Common myeloid progenitor, CD34-positive (primary cell): ENCODE data around the gene DIAPH1.

Source experiments
- CTCF ChIA-PET: fragments of 350-600 bp; sonication (Branson Sonifier 250); formaldehyde crosslinking; loops from one replicate; lab custom pipeline; 2021; ENCODE audit warnings: antibody characterized with exemption; lab: Charles Lee
- POLR2A ChIA-PET: fragments of 350-600 bp; sonication (Branson Sonifier 250); formaldehyde crosslinking; loops from one replicate; lab custom pipeline; 2021; ENCODE audit warnings: antibody characterized with exemption; lab: Charles Lee
- DNase-seq, 3 donors: peaks; one replicate each; pipeline versions ENCODE4 v3.0.0 to v3.0.0-alpha.2; 2013
- H3K27ac ChIP-seq, 2 experiments: 1 replicate in 1 of 2; 2 replicates in 1 of 2; pipeline ENCODE4 v1.7.0; 2013; ENCODE audit warnings: inconsistent platforms in 2 of 2, low read length in 2 of 2, mild to moderate bottlenecking in 2 of 2, low read depth in 1 of 2, moderate library complexity in 1 of 2; ENCODE audit not compliant: severe bottlenecking in 2 of 2, insufficient read depth in 1 of 2, poor library complexity in 1 of 2
- H3K27me3 ChIP-seq, 5 experiments: replicated peaks in 2 of 5; 1 replicate in 3 of 5; 2 replicates in 2 of 5; pipeline versions ENCODE4 v1.6.1 to v1.7.0; 2013; ENCODE audit warnings: low read length in 4 of 5, mild to moderate bottlenecking in 2 of 5, moderate library complexity in 2 of 5, inconsistent platforms in 1 of 5; ENCODE audit not compliant: insufficient read depth in 5 of 5, control insufficient read depth in 4 of 5
- H3K36me3 ChIP-seq, 4 experiments: 1 replicate in 2 of 4; 2 replicates in 2 of 4; pipeline versions ENCODE4 v1.6.1 to v1.7.0; 2013; ENCODE audit warnings: low read length in 3 of 4, control low read depth in 1 of 4, mild to moderate bottlenecking in 1 of 4; ENCODE audit not compliant: control insufficient read depth in 4 of 4, insufficient read depth in 4 of 4
- H3K4me1 ChIP-seq, 4 experiments: 1 replicate in 3 of 4; 2 replicates in 1 of 4; pipeline versions ENCODE4 v1.6.1 to v1.7.1; 2013; ENCODE audit warnings: low read length in 3 of 4, mild to moderate bottlenecking in 3 of 4, control low read depth in 1 of 4, inconsistent platforms in 1 of 4, moderate library complexity in 1 of 4; ENCODE audit not compliant: control insufficient read depth in 4 of 4, insufficient read depth in 4 of 4; ENCODE audit errors: control extremely low read depth in 1 of 4
- H3K4me3 ChIP-seq, 7 experiments: 1 replicate in 4 of 7; 2 replicates in 3 of 7; pipeline versions ENCODE4 v1.5.1 to v1.7.0; 2013; ENCODE audit warnings: mild to moderate bottlenecking in 7 of 7, low read length in 6 of 7, moderate library complexity in 6 of 7, inconsistent platforms in 2 of 7, low read depth in 2 of 7, control low read depth in 1 of 7; ENCODE audit not compliant: insufficient read depth in 4 of 7, control insufficient read depth in 1 of 7; ENCODE audit errors: extremely low read depth in 1 of 7
- H3K9me3 ChIP-seq, 5 experiments: 1 replicate in 4 of 5; 2 replicates in 1 of 5; pipeline versions ENCODE4 v1.6.1 to v1.7.1; 2013; ENCODE audit warnings: low read length in 4 of 5, mild to moderate bottlenecking in 2 of 5, inconsistent platforms in 1 of 5, low read depth in 1 of 5, moderate library complexity in 1 of 5; ENCODE audit not compliant: control insufficient read depth in 4 of 5, insufficient read depth in 2 of 5; ENCODE audit errors: control extremely low read depth in 1 of 5
- WGBS: methylation state at CpG from one replicate; pipeline ENCODE4 v1.1.5; 2013; ENCODE audit not compliant: insufficient coverage; 5-methylcytosine and 5-hydroxymethylcytosine counted together

DIAPH1 gene

DNA sequence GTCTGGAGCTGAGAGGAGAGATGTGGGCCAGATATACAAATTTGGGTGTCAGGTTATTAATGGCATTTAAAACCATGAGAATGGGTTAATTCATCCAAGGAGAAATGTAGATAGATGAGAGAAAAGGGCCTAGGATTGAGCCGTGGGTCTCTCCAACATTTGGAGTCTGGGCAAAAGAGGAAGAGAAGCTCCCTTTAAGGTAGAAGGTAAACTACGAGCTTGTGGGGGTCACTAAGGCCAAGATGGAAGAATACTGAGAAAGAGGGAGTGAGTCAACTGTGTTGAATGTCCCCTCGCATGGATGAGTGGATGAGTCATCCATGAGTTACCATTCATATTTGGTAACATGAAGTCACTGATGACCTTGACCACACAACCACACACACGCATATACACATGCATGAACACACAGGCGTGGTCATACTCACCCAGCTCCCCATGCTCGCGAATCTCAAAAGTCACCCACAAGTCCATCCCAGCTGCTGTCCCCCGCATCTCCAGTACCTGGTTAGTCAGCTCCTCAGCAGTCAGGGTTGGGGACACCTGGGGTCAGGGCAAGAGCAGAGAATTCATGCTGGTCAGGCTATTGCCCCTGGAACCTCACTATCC, 39.2 kb upstream of the DIAPH1 start:
- ChIA-PET POLR2A (interaction anchor here (0.5 kb wide), 1 partner anchor 10 kb away, joined by 3 read pairs; no protein-coding TSS in a partner anchor), CTCF (interaction anchor here (0.8 to 1.4 kb wide), 4 partner anchors 12 to 66 kb away, joined by 3 to 4 read pairs (median 3); no protein-coding TSS in a partner anchor)
- Histone ChIP-seq H3K27ac (no peak overlapping the region), H3K9me3 (peaks cover 0 to 2% (median 0%) of the 10 kb centered on the region in 5 experiments), H3K4me1 (no peaks in the 10 kb centered on the region), H3K4me3 (no peak overlapping the region), H3K36me3 (no peaks in the 10 kb centered on the region), H3K27me3 (peaks cover 0 to 4% (median 0%) of the 10 kb centered on the region in 5 experiments)
- WGBS = 100% methylated on average over 7 of the region's 8 CpGs
- DNase-seq = peak in 2 of 3 donors; percentile 11 to 26

DNA sequence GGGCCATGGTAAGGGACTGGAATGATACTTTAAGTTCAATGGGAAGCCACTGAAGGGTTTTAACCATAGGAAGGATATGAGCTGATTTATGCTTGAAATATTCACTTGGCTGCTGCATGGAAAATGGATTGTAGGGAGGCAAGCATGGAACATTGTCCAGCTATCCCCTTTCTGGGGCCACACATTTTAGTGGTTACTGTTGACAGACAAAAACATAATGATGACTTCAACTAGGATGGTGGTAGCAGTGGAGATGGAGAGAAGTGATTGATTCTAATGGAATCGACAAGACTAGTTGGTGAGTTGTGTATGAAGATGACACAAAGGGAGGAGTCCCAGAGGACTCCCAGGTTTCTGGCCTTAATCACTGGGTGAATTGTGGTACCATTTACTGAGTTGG, 38.6 kb upstream of the DIAPH1 start:
- H3K27ac ChIP-seq = no peak overlapping the region
- CTCF ChIA-PET = interaction anchor here (0.6 to 1.4 kb wide), 2 partner anchors 8 to 41 kb away, joined by 3 read pairs; no protein-coding TSS in a partner anchor
- no peaks in the 10 kb centered on the region for H3K4me1 ChIP-seq
- WGBS = 100% methylated on average over 1 of the region's 1 CpG
- no peak for DNase-seq
- no peaks in the 10 kb centered on the region for H3K36me3 ChIP-seq
- peaks cover 0 to 4% (median 0%) of the 10 kb centered on the region in 5 experiments for H3K27me3 ChIP-seq
- no peak overlapping the region for H3K4me3 ChIP-seq
- peaks cover 0 to 2% (median 0%) of the 10 kb centered on the region in 5 experiments for H3K9me3 ChIP-seq
- POLR2A ChIA-PET = no interaction called here

DNA sequence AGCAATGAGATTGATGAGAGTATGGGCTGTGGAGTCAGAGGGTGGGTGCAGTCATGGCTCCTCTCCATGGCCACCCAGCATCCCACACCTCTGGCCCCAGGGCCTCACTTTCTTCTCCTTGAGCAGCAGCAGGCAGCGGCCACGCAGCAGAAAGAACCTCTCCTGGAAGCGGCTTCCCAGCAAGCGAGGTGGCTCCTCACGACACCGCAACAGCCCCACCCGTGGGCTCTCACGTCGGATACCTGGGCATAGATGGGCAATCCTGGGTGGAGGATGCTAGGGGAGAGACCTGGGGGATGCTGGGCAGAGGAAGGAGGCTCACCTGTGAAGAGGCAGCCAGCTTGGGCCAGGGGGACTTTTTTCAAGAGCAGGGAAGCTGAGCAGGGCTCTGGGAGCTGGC, 37.6 kb upstream of the DIAPH1 start:
- peaks cover 0 to 4% (median 0%) of the 10 kb centered on the region in 5 experiments for H3K27me3 ChIP-seq
- no peak for DNase-seq
- H3K9me3 ChIP-seq = peaks cover 0 to 2% (median 0%) of the 10 kb centered on the region in 5 experiments
- 98% methylated on average over 7 of the region's 9 CpGs for WGBS
- H3K4me1 ChIP-seq = peaks cover 5 to 9% (median 6%) of the 10 kb centered on the region in 4 experiments
- H3K36me3 ChIP-seq = no peaks in the 10 kb centered on the region
- ChIA-PET POLR2A (no interaction called here), CTCF (interaction anchor here (1.0 to 1.4 kb wide), 2 partner anchors 8 to 42 kb away, joined by 3 read pairs; no protein-coding TSS in a partner anchor)
- H3K27ac ChIP-seq = no peak overlapping the region
- H3K4me3 ChIP-seq = no peak overlapping the region

DNA sequence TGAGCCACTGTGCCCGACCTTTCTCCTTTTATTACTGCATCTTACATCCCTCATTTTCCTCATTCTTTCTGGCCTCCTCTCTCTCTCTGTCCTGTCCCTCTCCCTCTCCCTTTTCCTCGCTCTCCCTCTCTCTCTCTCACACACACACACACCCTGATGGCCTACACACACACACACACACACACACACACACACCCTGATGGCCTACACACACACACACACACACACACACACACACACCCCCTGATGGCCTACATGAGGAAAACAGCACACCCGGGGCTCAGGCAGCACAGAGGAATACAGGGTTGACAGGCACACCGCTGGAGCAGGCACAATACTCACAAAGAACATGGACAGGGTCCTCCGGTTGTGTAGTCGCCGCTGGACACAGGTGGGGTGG, 36.2 kb upstream of the DIAPH1 start:
- CTCF ChIA-PET = interaction anchor here (1.7 kb wide), 1 partner anchor 14 kb away, joined by 3 read pairs; no protein-coding TSS in a partner anchor
- no peak overlapping the region for H3K4me3 ChIP-seq
- H3K9me3 ChIP-seq = peaks cover 0 to 2% (median 0%) of the 10 kb centered on the region in 5 experiments
- DNase-seq = no peak
- POLR2A ChIA-PET = no interaction called here
- no peak overlapping the region for H3K27ac ChIP-seq
- no peaks in the 10 kb centered on the region for H3K36me3 ChIP-seq
- peaks cover 0 to 4% (median 0%) of the 10 kb centered on the region in 5 experiments for H3K27me3 ChIP-seq
- H3K4me1 ChIP-seq = peaks cover 5 to 15% (median 11%) of the 10 kb centered on the region in 4 experiments
- WGBS = 92% methylated on average over 2 of the region's 7 CpGs

DNA sequence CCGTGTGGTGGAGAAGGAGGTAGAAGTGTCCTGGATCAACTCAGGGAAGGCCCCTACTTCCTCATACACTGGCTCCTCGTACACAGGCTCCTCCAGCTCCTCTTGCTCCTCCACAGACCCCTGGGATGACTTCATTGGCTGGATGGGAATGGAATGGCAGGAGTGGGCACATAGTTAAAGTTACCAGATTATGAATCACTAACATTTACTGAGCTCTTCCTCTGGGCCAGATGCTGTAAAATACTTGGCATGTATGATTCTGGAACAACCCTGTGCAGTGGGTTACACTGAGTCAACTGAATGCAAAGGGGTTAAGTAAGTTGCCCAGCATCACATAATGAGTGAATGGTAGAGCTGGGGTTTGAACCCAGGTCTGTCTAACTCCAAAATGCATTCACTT, 35.5 kb upstream of the DIAPH1 start:
- Histone ChIP-seq H3K4me3 (no peak overlapping the region), H3K27ac (no peak overlapping the region), H3K4me1 (peaks cover 5 to 15% (median 11%) of the 10 kb centered on the region in 4 experiments), H3K36me3 (no peaks in the 10 kb centered on the region), H3K27me3 (peaks cover 0 to 4% (median 0%) of the 10 kb centered on the region in 5 experiments), H3K9me3 (peaks cover 0 to 1% (median 0%) of the 10 kb centered on the region in 5 experiments)
- no CpG with 5 or more reads among the region's 2 CpGs for WGBS
- ChIA-PET POLR2A (no interaction called here), CTCF (interaction anchor here (0.9 to 2.6 kb wide), 4 partner anchors 13 to 62 kb away, joined by 3 to 9 read pairs (median 4); no protein-coding TSS in a partner anchor)
- no peak for DNase-seq

DNA sequence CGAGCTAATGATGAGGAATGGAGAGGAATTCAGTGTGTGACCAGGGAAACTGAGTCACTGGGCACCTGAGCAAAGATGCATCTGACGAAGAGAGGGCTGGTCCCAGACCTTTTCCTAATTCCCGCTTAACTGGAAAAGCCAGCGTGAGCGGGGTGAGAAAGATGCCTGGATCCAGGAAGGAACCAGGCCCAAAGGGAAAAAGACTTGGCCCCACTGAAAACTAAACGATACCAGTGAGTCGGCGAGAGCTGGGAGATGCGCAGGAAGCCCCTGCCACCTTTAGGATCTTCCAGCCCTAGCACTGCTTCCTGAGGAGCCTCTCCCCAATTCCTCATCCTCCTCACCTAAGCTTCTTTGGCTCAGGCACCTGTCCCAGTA, 32.9 kb upstream of the DIAPH1 start:
- H3K27me3 ChIP-seq = peaks cover 0 to under 1% (median 0%) of the 10 kb centered on the region in 5 experiments
- POLR2A ChIA-PET = no interaction called here
- 64% methylated on average over 8 of the region's 9 CpGs for WGBS
- DNase-seq = no peak
- CTCF ChIA-PET = interaction anchor here (1.0 to 2.6 kb wide), 3 partner anchors 15 to 29 kb away, joined by 3 to 9 read pairs (median 5); partner anchors contain the start of genes HDAC3 and RELL2
- H3K36me3 ChIP-seq = peaks cover under 1 to 16% (median 9%) of the 10 kb centered on the region in 4 experiments
- peak overlapping the region in 1 of 2 experiments; percentile 21 for H3K27ac ChIP-seq
- H3K4me3 ChIP-seq = peak overlapping the region; percentile 58 to 87 (median 71)
- H3K4me1 ChIP-seq = peaks cover 5 to 15% (median 11%) of the 10 kb centered on the region in 4 experiments
- no peaks in the 10 kb centered on the region for H3K9me3 ChIP-seq
